HG03460 (cell line): ENCODE measurements around the gene ITGB6.
A peak's percentile ranks its signal among the peaks of the same experiment; 100 is the strongest.
"Not testable (repeated sequence)": the region's sequence is repeated elsewhere in the genome, so short reads cannot be mapped to it uniquely, and the experiment has no call there.

Source experiments
- ATAC-seq: cut with Tn5 transposase; IDR thresholded peaks from one replicate; pipeline ENCODE4 v1.9.1; 2021; ENCODE audit not compliant: unreplicated experiment

Gene ITGB6

GRCh38 chr2:160141912-160142311, 58.2 kb downstream of the ITGB6 start:
- no peak for ATAC-seq

GRCh38 chr2:160141419-160141818, 58.7 kb downstream of the ITGB6 start:
- no peak for ATAC-seq

- no peak for ATAC-seq
These were observed 59.6 kb downstream of the ITGB6 start for GRCh38 chr2:160140471-160140870.

- no peak for ATAC-seq
These were observed 60.1 kb downstream of the ITGB6 start for GRCh38 chr2:160139991-160140390.

DNA sequence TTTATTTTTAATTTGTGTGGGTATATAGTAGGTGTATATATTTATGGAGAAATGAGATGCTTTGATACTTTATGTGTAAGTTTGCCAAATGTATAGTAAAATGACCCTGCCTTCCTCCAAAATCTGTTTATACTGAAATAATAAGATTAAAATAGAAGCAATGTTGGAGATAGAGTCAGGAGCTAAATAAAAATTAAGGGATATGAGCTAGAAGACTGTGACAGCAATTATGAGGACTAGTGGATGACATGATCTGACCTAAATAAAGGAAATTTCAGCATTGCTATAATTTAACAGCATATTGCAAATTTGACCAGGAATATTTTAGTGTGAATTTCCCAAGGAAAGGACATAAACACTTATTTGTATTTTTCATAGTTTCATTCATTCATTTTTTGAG, 60.7 kb downstream of the ITGB6 start:
- no peak for ATAC-seq

- no peak for ATAC-seq
These were observed 61.7 kb downstream of the ITGB6 start for GRCh38 chr2:160138406-160138805.

GRCh38 chr2:160137464-160137863, 62.6 kb downstream of the ITGB6 start:
- ATAC-seq: no peak

- ATAC-seq: no peak
These were observed 67.3 kb downstream of the ITGB6 start for GRCh38 chr2:160132761-160133160.

DNA sequence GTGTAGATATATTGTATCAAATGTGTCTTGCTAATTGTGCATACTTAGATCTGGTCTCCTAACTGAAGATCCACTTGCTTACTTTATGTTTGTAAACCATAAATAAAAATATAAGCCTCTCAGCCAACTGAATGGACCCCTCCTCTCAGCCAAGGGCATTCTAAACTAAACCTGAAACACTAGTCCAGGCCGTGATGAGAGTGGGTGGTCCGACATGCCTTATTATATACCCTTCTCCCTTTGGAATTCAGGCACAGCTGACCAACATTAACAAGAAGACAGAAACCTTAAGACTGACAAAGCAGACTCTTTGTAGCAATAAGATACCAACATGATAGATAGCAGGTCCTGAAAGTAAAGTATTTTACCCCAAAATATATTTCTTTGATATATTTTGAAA, 73.3 kb downstream of the ITGB6 start:
- ATAC-seq: no peak

DNA sequence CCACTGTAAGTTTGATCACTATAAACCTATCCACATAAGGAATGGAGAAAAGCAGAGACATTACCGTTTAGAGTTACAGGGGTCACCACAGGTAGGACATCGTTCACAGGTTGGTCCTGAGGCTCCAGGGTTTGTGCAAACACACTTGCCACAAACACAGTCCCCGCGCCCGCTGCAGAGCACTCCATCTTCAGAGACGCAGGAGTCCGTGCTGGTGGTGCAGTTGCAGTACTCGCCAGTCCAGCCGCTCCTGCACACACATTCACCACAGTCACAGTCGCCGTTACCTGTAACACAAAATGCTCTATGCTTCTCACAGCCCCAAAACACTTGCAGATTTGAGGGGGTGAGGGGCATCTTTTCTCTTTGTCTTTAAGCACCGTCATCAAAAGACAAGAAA, 73.8 kb downstream of the ITGB6 start:
- ATAC-seq: no peak

GRCh38 chr2:160125828-160126227, 74.2 kb downstream of the ITGB6 start:
- no peak for ATAC-seq

- ATAC-seq: no peak
These were observed 74.7 kb downstream of the ITGB6 start for GRCh38 chr2:160125366-160125765.

DNA sequence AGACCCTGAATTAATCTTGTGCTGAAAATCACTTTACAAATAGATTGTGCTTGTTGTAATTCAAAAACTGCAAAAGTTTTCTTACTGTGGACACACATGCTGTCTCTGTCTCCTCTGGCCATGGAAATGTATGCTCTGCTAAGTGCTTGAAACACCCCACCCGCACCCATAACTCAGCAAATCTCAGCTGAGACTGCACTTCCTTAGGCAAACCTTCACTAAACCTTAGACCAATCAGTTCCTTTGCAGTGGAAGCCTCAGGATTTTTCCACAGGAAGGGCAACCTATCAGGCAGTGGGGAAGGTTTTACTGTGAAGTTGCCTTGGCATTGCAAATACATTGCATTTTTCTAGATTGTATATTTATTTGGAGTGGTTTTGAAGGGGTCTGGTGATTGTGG, 75.5 kb downstream of the ITGB6 start:
- ATAC-seq: no peak

GRCh38 chr2:160114721-160115120, 85.4 kb downstream of the ITGB6 start:
- not testable (repeated sequence) for ATAC-seq

DNA sequence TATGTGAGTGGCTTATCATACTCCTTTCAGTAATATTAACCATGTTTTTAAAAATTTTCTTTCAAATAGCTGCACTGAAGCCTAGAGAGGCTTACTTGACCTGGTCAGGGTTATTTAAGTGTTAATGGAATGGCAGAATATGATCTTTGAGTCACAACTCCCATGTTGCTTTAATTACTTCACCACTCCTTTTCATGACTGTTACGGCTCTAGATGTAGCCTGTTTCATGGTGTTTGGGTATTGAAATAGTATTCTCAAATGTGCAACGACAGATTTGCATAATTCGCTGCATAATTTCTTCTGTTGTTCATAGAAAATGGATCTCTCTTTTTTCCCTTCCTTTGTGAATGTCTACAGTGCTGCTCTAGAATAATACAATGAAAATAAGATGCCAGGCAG, 86.1 kb downstream of the ITGB6 start:
- no peak for ATAC-seq

DNA sequence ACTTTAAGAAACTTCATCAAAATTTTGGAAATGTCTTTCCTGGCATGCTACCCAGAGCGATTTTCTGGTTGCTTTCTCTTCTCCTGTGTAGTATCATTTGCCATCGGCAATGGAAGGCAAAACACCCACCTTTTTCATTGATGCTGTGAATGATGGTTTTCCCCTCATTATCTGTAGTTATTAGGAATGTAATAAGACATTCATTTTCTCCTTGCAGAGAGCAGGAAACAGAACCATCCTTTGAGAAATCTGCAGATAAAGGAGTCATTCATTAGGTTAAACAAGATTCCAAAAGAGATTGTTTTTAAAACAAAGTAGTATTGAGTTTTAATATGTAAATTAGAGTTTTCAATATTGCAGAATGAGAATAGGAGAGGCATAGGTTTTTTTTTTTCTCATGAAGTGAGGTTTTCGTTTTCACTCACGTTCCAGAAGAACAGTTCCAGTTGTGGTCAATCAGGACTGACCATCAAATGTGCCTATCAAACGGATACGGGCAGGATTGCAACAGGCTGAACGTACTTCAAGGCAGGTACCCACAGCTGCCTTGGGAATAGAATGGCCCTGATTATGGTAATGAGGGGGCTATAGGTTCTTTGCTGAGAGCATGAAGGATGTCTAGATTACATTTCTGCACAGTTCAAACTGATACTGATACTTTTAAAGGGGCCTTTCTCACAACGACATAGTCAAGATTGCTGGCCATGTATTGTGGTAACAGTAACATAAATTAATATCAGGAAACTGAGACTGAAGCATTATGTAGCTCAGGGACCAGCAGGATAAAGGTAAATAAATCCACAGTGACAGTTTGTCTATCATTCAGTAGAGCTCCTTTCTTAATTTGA, 87.9 kb downstream of the ITGB6 start:
- ATAC-seq: peak; percentile 60

- no peak for ATAC-seq
These were observed 89.3 kb downstream of the ITGB6 start for GRCh38 chr2:160110674-160111239.

DNA sequence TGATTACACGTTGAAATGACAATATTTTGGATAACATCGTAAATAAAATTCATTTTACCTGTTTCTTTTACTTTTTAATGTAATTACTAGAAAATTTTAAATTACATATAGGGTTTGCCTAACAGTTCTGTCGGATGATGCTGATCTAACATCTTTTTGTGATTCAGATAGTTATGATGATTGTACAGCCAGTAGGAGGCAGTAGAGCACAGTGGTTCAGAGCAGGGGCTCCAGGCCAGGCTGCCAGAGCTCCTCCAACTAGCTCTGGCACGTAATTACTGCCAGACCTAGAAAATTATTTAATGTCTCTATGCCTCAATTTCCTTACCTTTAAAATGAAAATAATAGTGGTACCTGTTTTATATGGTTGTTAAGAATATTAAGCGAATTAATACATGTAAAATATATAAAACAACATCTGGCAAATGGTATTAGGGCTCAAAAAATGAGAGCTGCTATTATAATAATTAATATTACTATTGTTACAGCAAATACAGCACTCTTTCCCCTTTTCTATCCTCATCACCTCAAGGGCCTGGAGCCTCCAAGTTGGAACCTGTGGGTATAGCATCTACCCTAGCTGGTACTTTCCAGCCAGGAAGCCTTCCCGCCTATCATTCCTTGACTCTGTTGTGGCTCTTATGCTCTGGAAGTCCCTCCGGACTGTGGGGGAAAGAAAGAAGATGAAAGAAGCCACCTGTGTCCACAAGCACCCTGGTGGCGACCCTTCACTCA, 90.0 kb downstream of the ITGB6 start:
- ATAC-seq: peak; percentile 71

DNA sequence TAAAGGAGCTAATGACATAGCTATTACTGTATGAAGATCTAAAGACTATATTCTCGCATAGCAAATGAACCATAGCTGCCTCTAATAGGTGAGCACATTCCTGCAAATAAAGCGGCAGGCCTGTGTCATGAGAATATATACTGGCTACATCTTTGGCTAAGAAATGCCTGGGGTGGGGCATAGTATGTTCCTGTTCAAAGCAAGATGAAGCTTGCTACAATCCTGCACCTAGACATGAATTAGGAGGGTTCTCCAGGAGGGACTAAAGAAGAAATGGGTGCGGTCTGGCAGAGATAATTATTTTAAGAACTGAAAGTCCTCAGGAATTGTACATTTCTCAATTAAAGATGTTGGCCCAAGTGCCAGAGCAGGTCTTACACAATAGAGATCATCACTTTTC, 90.8 kb downstream of the ITGB6 start:
- no peak for ATAC-seq

DNA sequence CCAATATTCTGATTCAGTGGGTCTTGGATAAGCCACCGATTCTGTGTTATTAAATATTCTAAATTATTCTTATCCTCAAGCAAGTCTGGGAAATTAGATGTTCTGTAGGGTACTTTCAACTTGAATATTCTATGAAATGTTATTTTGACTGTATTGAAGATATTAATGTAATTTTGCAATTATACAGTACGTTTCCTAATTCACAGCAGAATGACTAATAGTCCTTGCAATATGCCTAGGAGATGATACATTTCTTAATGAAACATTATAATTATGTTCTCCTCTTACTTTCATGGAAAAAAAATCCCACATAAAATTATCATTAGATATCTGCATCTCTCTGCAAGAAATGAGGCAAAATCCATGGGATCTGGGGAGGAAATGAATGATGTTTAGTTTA, 91.4 kb downstream of the ITGB6 start:
- ATAC-seq: no peak

- no peak for ATAC-seq
These were observed 94.7 kb downstream of the ITGB6 start for GRCh38 chr2:160105366-160105765.

GRCh38 chr2:160104115-160104514, 96.0 kb downstream of the ITGB6 start:
- ATAC-seq: no peak
